HepG2 (cell line): ENCODE data around the gene HLA-DPB1. TPM values are rescaled to one million over a fixed set of nuclear protein-coding genes. Genes with fewer than 3 reads are reported as not detected.

Experiments
- AHR ChIP-seq: IDR thresholded peaks from 2 replicates; pipeline ENCODE4 v1.6.1; 2018; ENCODE audit warnings: missing genetic modification reagents, missing compliant biosample characterization
- CREB1 ChIP-seq, 2 experiments: fragments of 450-650 bp in 1 of 2; IDR thresholded peaks; 2 replicates each; pipeline ENCODE4 v1.6.1; 2016 to 2017; ENCODE audit warnings: control low read depth in 1 of 2, mild to moderate bottlenecking in 1 of 2, missing compliant biosample characterization in 1 of 2, missing genetic modification characterization in 1 of 2
- DR1 ChIP-seq: sonication (generic); formaldehyde crosslinking; IDR thresholded peaks from 2 replicates; pipeline ENCODE4 v1.8.0; 2021; ENCODE audit warnings: mild to moderate bottlenecking, missing genetic modification reagents, inconsistent platforms
- ERF ChIP-seq: IDR thresholded peaks from 2 replicates; pipeline ENCODE4 v1.6.1; 2018; ENCODE audit warnings: missing biosample characterization, missing genetic modification reagents
- FIP1L1 ChIP-seq: fragments of 200-400 bp; formaldehyde crosslinking; IDR thresholded peaks from 2 replicates; pipeline ENCODE4 v1.6.1; 2018; ENCODE audit warnings: low read depth, mild to moderate bottlenecking, low read length, moderate library complexity, borderline replicate concordance; ENCODE audit not compliant: insufficient read depth
- FOXA1 ChIP-seq, 2 experiments: fragments of 450-650 bp in 1 of 2; sonication (generic) in 1 of 2; formaldehyde crosslinking in 1 of 2; IDR thresholded peaks; 2 replicates each; pipeline versions ENCODE4 v1.4.0 to v1.6.1; 2016 to 2020; ENCODE audit warnings: missing genetic modification reagents in 1 of 2
- FOXK2 ChIP-seq: fragments of 450-650 bp; IDR thresholded peaks from 2 replicates; pipeline ENCODE4 v1.6.1; 2016
- FOXP1 ChIP-seq, 2 experiments: fragments of 450-650 bp in 1 of 2; IDR thresholded peaks; 2 replicates each; pipeline ENCODE4 v1.6.1; 2017 to 2018; ENCODE audit warnings: antibody characterized with exemption in 1 of 2
- FUBP1 ChIP-seq: sonication (generic); formaldehyde crosslinking; IDR thresholded peaks from 2 replicates; pipeline ENCODE4 v1.5.1; 2020; ENCODE audit warnings: missing genetic modification reagents, mild to moderate bottlenecking, borderline replicate concordance
- HOXA9 ChIP-seq: sonication (generic); formaldehyde crosslinking; IDR thresholded peaks from 2 replicates; pipeline ENCODE4 v1.8.1; 2022; ENCODE audit warnings: missing genetic modification reagents, mild to moderate bottlenecking, moderate library complexity, borderline replicate concordance
- KLF15 ChIP-seq: sonication (generic); formaldehyde crosslinking; IDR thresholded peaks from 2 replicates; pipeline ENCODE4 v1.8.1; 2023; ENCODE audit warnings: borderline replicate concordance, mild to moderate bottlenecking, inconsistent platforms, missing genetic modification reagents, mixed read lengths
- MAF1 ChIP-seq: sonication (generic); formaldehyde crosslinking; IDR thresholded peaks from 2 replicates; pipeline ENCODE4 v1.5.0; 2020; ENCODE audit warnings: missing genetic modification reagents, borderline replicate concordance
- MIER3 ChIP-seq: IDR thresholded peaks from 2 replicates; pipeline ENCODE4 v1.6.1; 2016; ENCODE audit warnings: missing compliant biosample characterization, borderline replicate concordance
- MLLT10 ChIP-seq: sonication (generic); formaldehyde crosslinking; IDR thresholded peaks from 2 replicates; pipeline ENCODE4 v1.4.0; 2020; ENCODE audit warnings: missing genetic modification reagents
- PCBP2 ChIP-seq: fragments of 200-400 bp; formaldehyde crosslinking; optimal IDR thresholded peaks from 2 replicates; pipeline ENCODE3; 2018; ENCODE audit warnings: low read length, low read depth; ENCODE audit not compliant: poor library complexity, severe bottlenecking
- PHF8 ChIP-seq: sonication (generic); formaldehyde crosslinking; IDR thresholded peaks from 2 replicates; pipeline ENCODE4 v1.5.0; 2020; ENCODE audit warnings: missing genetic modification reagents
- RFX5 ChIP-seq: IDR thresholded peaks from 2 replicates; pipeline ENCODE4 v1.6.1; 2011; ENCODE audit warnings: low read depth, low read length, improper control_type of control experiment
- RFXAP ChIP-seq: sonication (generic); formaldehyde crosslinking; IDR thresholded peaks from 2 replicates; pipeline ENCODE4 v1.4.0; 2020; ENCODE audit warnings: missing genetic modification reagents, borderline replicate concordance
- TAF1 ChIP-seq: sonication (generic); formaldehyde crosslinking; IDR thresholded peaks from 2 replicates; pipeline ENCODE4 v1.4.0; 2020; ENCODE audit warnings: missing genetic modification reagents
- XRCC5 ChIP-seq: fragments of 200-400 bp; formaldehyde crosslinking; optimal IDR thresholded peaks from 2 replicates; pipeline ENCODE3; 2017; ENCODE audit warnings: mild to moderate bottlenecking, low read length
- ZFP41 ChIP-seq: sonication (generic); formaldehyde crosslinking; IDR thresholded peaks from 2 replicates; pipeline ENCODE4 v1.4.0; 2020; ENCODE audit warnings: mild to moderate bottlenecking, missing genetic modification reagents, borderline replicate concordance
- ZNF335 ChIP-seq: sonication (generic); formaldehyde crosslinking; IDR thresholded peaks from 2 replicates; pipeline ENCODE4 v1.4.0; 2020; ENCODE audit warnings: missing genetic modification reagents
- ZNF7 ChIP-seq: IDR thresholded peaks from 2 replicates; pipeline ENCODE4 v1.6.1; 2016; ENCODE audit warnings: missing biosample characterization, missing genetic modification reagents
- ZNF841 ChIP-seq: sonication (generic); formaldehyde crosslinking; IDR thresholded peaks from 2 replicates; pipeline ENCODE4 v1.8.1; 2023; ENCODE audit warnings: missing genetic modification reagents, borderline replicate concordance
- ZSCAN12 ChIP-seq: sonication (generic); formaldehyde crosslinking; IDR thresholded peaks from 2 replicates; pipeline ENCODE4 v1.9.0; 2021; ENCODE audit warnings: mild to moderate bottlenecking, missing genetic modification reagents
- polyA plus RNA-seq, 8 experiments: library from polyadenylated mRNA; depleted of rRNA in 3 of 8; stranded (reverse) in 7 of 8; unstranded in 1 of 8; fragments of >200 nt; fragmentation: Illumina TruSeq in 4 of 8; extraction: Trizol in 4 of 8; gene quantifications; 2 replicates each; pipeline versions ENCODE4 v1.2.1 to v1.2.3, GENCODE V29; 2011 to 2016; ENCODE audit warnings: low read depth in 4 of 8, missing spikeins in 1 of 8, mixed read lengths in 1 of 8; ENCODE audit not compliant: insufficient read depth in 1 of 8
- total RNA-seq, 5 experiments: library from RNA; depleted of rRNA; stranded (reverse); fragments of >200 nt; fragmentation: Illumina TruSeq; extraction: Trizol; gene quantifications; 2 replicates each; pipeline ENCODE4 v1.2.3, GENCODE V29; 2016; ENCODE audit warnings: low read depth in 1 of 5
- TF ChIP-seq, protein P1 (sequence below): sonication (generic); formaldehyde crosslinking; IDR thresholded peaks from 2 replicates; pipeline ENCODE4 v1.4.0; 2020; ENCODE audit warnings: missing genetic modification reagents
- TF ChIP-seq, protein P2 (sequence below): sonication (generic); formaldehyde crosslinking; conservative IDR thresholded peaks from 2 replicates; pipeline ENCODE4 v1.8.0; 2022; ENCODE audit warnings: missing genetic modification reagents

Gene HLA-DPB1
- total and polyA plus RNA-seq, 2 of the 13 experiments (the other 11 are each of a cell fraction or from before 2014, with no cell fraction given) = not detected

DNA sequence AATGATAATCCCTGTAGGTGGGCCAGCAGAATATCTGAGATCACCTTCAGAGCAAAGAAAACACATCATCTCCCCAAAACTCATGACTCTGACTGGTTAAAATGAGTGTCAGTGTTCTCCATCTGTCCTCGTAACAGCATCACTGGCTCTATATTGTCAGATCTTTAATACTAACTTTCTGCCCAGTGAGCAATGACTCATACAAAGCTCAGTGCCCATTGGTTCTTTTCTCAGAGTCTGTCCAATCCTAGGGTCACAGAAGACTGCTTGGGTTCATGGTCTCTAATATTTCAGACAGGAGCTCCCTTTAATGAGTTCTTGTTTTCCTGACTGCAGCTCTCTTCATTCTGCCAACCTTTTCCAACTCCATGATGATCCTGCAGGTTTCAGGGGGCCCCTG lies 36.4 kb downstream of the HLA-DPB1 start (continued):
- peak; percentile 99 for TF ChIP-seq RFX5
- no peak for TF ChIP-seq PHF8 (CRISPR knock-in tag)
- TF ChIP-seq AHR (CRISPR knock-in tag) = no peak
- no peak for TF ChIP-seq MAF1 (CRISPR knock-in tag)
- TF ChIP-seq ERF (CRISPR knock-in tag) = no peak
- TF ChIP-seq FOXP1 (IDR thresholded peaks at IDR 0.05) = no peak
- no peak for TF ChIP-seq FOXP1 (CRISPR knock-in tag; IDR thresholded peaks at IDR 0.05)
- no peak for TF ChIP-seq FIP1L1
- TF ChIP-seq ZFP41 (CRISPR knock-in tag) = no peak
- TF ChIP-seq ZNF841 = no peak
- no peak for TF ChIP-seq ZNF335 (CRISPR knock-in tag)
- TF ChIP-seq DR1 (CRISPR knock-in tag) = no peak
- no peak for TF ChIP-seq ZSCAN12 (CRISPR knock-in tag)
- TF ChIP-seq MLLT10 (CRISPR knock-in tag) = no peak
- no peak for TF ChIP-seq MIER3 (CRISPR knock-in tag)
- TF ChIP-seq RFXAP = peak; percentile 98
- no peak for TF ChIP-seq PCBP2
- TF ChIP-seq CREB1 (IDR thresholded peaks at IDR 0.05) = peak; percentile 40; the same call in 1 of the 2 replicates
- peak; percentile 67 for TF ChIP-seq CREB1 (CRISPR knock-in tag; IDR thresholded peaks at IDR 0.05)
- no peak for TF ChIP-seq HOXA9 (CRISPR knock-in tag)
- no peak for TF ChIP-seq FOXA1 (IDR thresholded peaks at IDR 0.05)
- no peak for TF ChIP-seq FOXA1 (CRISPR knock-in tag; IDR thresholded peaks at IDR 0.05)
- TF ChIP-seq, protein P1, sequence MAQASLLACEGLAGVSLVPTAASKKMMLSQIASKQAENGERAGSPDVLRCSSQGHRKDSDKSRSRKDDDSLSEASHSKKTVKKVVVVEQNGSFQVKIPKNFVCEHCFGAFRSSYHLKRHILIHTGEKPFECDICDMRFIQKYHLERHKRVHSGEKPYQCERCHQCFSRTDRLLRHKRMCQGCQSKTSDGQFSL (CRISPR knock-in tag) = no peak
- TF ChIP-seq, protein P2, sequence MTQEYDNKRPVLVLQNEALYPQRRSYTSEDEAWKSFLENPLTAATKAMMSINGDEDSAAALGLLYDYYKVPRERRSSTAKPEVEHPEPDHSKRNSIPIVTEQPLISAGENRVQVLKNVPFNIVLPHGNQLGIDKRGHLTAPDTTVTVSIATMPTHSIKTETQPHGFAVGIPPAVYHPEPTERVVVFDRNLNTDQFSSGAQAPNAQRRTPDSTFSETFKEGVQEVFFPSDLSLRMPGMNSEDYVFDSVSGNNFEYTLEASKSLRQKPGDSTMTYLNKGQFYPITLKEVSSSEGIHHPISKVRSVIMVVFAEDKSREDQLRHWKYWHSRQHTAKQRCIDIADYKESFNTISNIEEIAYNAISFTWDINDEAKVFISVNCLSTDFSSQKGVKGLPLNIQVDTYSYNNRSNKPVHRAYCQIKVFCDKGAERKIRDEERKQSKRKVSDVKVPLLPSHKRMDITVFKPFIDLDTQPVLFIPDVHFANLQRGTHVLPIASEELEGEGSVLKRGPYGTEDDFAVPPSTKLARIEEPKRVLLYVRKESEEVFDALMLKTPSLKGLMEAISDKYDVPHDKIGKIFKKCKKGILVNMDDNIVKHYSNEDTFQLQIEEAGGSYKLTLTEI (CRISPR knock-in tag) = no peak
- no peak for TF ChIP-seq TAF1 (CRISPR knock-in tag)
- no peak for TF ChIP-seq XRCC5
- no peak for TF ChIP-seq KLF15 (CRISPR knock-in tag)
- no peak for TF ChIP-seq ZNF7 (CRISPR knock-in tag)
- TF ChIP-seq FOXK2 = no peak
- no peak for TF ChIP-seq FUBP1 (CRISPR knock-in tag)
